Prostate gland (tissue), 2 donors: ENCODE data around the gene GMPPA. TPM values are rescaled to one million over a fixed set of nuclear protein-coding genes. Genes with fewer than 3 reads are reported as not detected.

Experiments
- DNase-seq: peaks from one replicate; pipeline ENCODE4 v3.0.0-alpha.2; 2019; ENCODE audit warnings: low spot score
- H3K27ac ChIP-seq, 2 donors: fragments of 200-600 bp; sonication (generic); 2 replicates each; pipeline ENCODE4 v1.5.1; 2017 to 2019
- H3K27me3 ChIP-seq: fragments of 200-600 bp; sonication (generic); replicated peaks from 2 replicates; pipeline ENCODE4 v1.5.1; 2019; ENCODE audit not compliant: insufficient read depth
- H3K36me3 ChIP-seq, 2 donors: fragments of 200-600 bp; sonication (generic); 1 replicate in 1 of 2; 2 replicates in 1 of 2; pipeline versions ENCODE4 v1.5.1 to v1.8.1; 2017 to 2019
- H3K4me1 ChIP-seq: fragments of 200-600 bp; sonication (generic); replicated peaks from 2 replicates; pipeline ENCODE4 v1.5.1; 2019
- H3K4me3 ChIP-seq, 2 donors: fragments of 200-600 bp; sonication (generic); 2 replicates each; pipeline ENCODE4 v1.5.1; 2017 to 2019
- H3K9me3 ChIP-seq: fragments of 200-600 bp; sonication (generic); 2 replicates; pipeline ENCODE4 v1.5.1; 2017
- POLR2A ChIP-seq: fragments of 450-650 bp; IDR thresholded peaks from one replicate; pipeline ENCODE4 v1.6.1; 2016; ENCODE audit warnings: antibody characterized with exemption, mild to moderate bottlenecking
- POLR2AphosphoS5 ChIP-seq: sonication (generic); formaldehyde crosslinking; IDR thresholded peaks from one replicate; pipeline ENCODE4 v1.6.1; 2017; ENCODE audit warnings: antibody characterized with exemption
- WGBS: methylation state at CpG from one replicate; pipeline ENCODE4 v1.1.5; 2018; 5-methylcytosine and 5-hydroxymethylcytosine counted together
- intact Hi-C: fragments of 100-400 bp; cut with DNase I; formaldehyde crosslinking; loops from one replicate; pipeline ENCODE4 v1.14.2; 2022
- total RNA-seq, 2 donors: library from RNA; depleted of rRNA; stranded (reverse); fragments of >200 nt; gene quantifications; one replicate each; pipeline ENCODE4 v1.1.0, GENCODE V29; 2016
- TF ChIP-seq, protein P1 (sequence below), 4 experiments: fragments of 200-600 bp in 2 of 4; fragments of 450-650 bp in 2 of 4; sonication (generic) in 2 of 4; IDR thresholded peaks; 1 replicate in 3 of 4; 2 replicates in 1 of 4; pipeline ENCODE4 v1.5.1; 2016 to 2019; ENCODE audit warnings: antibody characterized with exemption in 4 of 4, mild to moderate bottlenecking in 2 of 4, moderate library complexity in 2 of 4

GMPPA gene
- total RNA-seq, 2 donors from 2014 or later, result 41.2 to 53.8 TPM

DNA sequence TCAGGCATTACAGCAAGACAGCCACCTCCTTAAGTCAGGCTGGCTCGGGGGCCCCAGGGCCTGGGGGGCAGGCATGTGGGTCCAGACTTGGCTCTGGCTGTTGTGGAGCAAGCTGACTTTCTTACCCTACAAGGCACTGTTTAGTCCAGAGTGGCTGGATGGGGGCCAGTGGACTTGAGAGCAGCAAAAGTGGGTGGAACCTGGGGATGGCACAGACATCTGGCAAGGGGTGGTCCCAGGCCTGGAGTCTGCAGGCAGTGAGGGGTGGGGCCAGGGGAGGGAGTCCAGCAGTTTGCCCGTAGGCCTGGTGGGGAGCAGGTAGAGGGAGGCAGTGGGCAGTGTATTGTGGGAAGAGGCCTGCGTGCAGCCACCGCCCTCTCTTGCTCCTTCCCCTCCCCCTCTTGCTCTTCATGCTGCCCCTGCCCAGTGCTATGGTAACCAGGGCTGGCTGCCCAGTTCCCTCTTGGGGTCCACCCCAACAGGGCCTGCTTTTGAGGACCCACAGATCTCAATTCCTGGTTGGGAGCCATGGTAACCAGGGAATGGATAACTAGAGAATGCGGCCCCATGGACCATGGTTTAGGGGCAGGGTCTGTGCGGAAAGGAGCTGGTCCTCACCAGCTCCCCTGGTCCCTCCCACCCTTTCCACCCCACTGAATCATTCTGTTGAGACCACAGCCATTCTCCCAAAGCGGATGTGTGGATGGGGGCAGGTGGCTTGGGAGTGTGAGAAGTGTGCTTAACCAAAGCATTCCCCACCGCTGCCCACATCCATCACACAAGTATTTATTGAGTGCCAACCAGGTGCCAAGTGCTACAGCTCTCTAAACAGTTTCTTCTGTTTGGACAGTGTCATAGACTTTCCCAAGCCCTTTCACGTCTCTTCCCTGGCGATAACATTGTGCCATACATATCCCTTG, 44.8 kb upstream of the GMPPA start:
- H3K9me3 ChIP-seq, result no peaks in the 10 kb centered on the region
- intact Hi-C loops, result loop anchor here (5.0 kb wide), 1 partner anchor 47 kb away; no protein-coding TSS in a partner anchor
- H3K27me3 ChIP-seq, result no peaks in the 10 kb centered on the region
- peak; percentile 46 for DNase-seq
- WGBS, result 56% methylated on average over 10 of the region's 10 CpGs
- peaks cover 5% of the 10 kb centered on the region for H3K4me1 ChIP-seq
- no peak overlapping the region for H3K4me3 ChIP-seq
- H3K27ac ChIP-seq, result peak overlapping the region; percentile 66 to 68
- TF ChIP-seq, protein P1, sequence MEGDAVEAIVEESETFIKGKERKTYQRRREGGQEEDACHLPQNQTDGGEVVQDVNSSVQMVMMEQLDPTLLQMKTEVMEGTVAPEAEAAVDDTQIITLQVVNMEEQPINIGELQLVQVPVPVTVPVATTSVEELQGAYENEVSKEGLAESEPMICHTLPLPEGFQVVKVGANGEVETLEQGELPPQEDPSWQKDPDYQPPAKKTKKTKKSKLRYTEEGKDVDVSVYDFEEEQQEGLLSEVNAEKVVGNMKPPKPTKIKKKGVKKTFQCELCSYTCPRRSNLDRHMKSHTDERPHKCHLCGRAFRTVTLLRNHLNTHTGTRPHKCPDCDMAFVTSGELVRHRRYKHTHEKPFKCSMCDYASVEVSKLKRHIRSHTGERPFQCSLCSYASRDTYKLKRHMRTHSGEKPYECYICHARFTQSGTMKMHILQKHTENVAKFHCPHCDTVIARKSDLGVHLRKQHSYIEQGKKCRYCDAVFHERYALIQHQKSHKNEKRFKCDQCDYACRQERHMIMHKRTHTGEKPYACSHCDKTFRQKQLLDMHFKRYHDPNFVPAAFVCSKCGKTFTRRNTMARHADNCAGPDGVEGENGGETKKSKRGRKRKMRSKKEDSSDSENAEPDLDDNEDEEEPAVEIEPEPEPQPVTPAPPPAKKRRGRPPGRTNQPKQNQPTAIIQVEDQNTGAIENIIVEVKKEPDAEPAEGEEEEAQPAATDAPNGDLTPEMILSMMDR (IDR thresholded peaks at IDR 0.05), result no peak
- TF ChIP-seq POLR2AphosphoS5, result no peak
- no peak for TF ChIP-seq POLR2A
- no peaks in the 10 kb centered on the region for H3K36me3 ChIP-seq

DNA sequence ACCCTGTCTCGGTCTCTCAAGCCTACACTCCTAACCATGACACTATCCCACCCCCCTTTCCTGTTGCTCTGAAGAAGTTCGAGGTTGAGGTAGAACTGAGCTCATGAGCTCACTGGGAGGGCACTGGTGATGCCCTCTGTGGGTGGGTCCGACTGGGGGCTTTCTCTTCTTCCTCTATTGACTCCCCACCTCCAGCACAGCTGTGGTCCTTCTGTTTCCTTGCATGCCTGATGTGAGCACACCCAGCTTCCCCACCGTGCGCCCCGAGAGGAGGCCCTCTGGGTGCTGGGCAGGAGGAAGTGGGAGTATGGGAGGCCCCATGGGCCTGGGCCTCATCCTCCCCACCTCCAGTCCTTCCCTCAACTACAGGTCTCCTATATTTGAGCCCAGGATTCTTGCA, 43.1 kb upstream of the GMPPA start:
- intact Hi-C loops, result no loop called here
- Histone ChIP-seq H3K9me3 (no peaks in the 10 kb centered on the region), H3K27me3 (no peaks in the 10 kb centered on the region), H3K36me3 (no peaks in the 10 kb centered on the region), H3K4me3 (no peak overlapping the region), H3K27ac (no peak overlapping the region), H3K4me1 (peaks cover 5% of the 10 kb centered on the region)
- TF ChIP-seq POLR2A, result no peak
- no peak for TF ChIP-seq POLR2AphosphoS5
- TF ChIP-seq, protein P1 (IDR thresholded peaks at IDR 0.05), result no peak
- 85% methylated on average over 6 of the region's 6 CpGs for WGBS
- no peak for DNase-seq

DNA sequence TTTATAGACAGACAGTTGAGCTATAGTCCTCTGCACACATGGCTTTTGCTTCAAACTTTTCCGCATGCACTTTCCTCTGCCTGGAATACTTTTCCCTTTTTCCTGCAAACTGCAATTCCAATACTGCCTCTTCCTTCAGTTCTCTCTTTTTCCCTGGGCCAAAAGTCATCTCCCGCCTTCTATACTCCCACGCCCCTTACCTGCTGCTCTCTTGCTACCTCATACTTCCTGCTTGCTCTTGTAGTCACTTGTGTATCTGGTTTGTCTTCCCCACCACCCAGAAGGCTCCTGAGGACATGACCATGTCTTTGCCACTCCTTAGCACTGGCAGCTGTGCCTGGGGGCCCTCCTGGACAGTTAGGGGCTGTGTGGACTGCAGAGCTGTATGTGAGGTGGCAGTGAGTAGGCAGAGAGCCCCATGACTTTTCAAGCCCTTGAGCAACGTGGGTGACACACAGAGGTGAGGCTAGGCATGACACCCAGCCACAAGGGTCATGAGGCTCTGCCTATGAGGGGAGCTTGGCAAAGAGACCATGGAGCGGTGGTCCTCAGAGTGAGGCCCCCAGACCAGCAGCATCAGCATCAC, 40.8 kb upstream of the GMPPA start:
- Histone ChIP-seq H3K4me3 (no peak overlapping the region), H3K27ac (no peak overlapping the region), H3K36me3 (no peaks in the 10 kb centered on the region), H3K9me3 (no peaks in the 10 kb centered on the region), H3K4me1 (peaks cover 5% of the 10 kb centered on the region), H3K27me3 (no peaks in the 10 kb centered on the region)
- intact Hi-C loops, result no loop called here
- TF ChIP-seq, protein P1 (IDR thresholded peaks at IDR 0.05), result no peak
- TF ChIP-seq POLR2A, result no peak
- no peak for TF ChIP-seq POLR2AphosphoS5
- 84% methylated on average over 5 of the region's 5 CpGs for WGBS
- no peak for DNase-seq

DNA sequence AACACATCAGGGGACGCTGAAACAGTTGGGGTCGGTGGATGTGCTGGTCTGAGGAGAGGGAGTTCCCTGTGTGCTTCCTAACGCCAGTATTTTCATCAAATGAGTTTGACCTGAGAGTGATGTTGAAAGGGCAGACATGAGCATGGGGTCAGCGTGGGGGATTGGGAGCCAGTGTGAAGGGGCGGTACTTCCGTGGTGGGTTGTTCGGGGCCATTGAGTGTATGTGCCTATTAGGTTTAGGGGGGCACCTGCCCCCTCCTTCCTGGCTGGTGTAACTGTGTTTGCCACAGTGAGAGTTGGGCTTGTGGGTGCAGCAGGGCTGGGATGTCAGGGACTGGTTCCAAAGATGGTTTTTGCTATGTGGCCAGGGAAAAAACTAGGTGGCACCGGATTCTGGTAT, 39.7 kb upstream of the GMPPA start:
- Histone ChIP-seq H3K27me3 (no peaks in the 10 kb centered on the region), H3K27ac (peak overlapping the region; percentile 54 to 65), H3K4me3 (no peak overlapping the region), H3K4me1 (no peaks in the 10 kb centered on the region), H3K9me3 (no peaks in the 10 kb centered on the region), H3K36me3 (no peaks in the 10 kb centered on the region)
- intact Hi-C loops, result no loop called here
- no peak for TF ChIP-seq POLR2AphosphoS5
- TF ChIP-seq, protein P1 (IDR thresholded peaks at IDR 0.05), result no peak
- TF ChIP-seq POLR2A, result no peak
- DNase-seq, result no peak
- WGBS, result 80% methylated on average over 8 of the region's 8 CpGs
